Trophoblast cell (in vitro differentiated cells and primary cell): ENCODE data around the gene TMED3.
A peak's percentile ranks its signal among the peaks of the same experiment; 100 is the strongest.

Experiments used
- DNase-seq, 2 donors: peaks; one replicate each; pipeline ENCODE4 v3.0.0-alpha.2; 2016
- H2AFZ ChIP-seq: 2 replicates; pipeline ENCODE4 v1.6.1; 2013; ENCODE audit warnings: low read length, moderate library complexity, mild to moderate bottlenecking; ENCODE audit not compliant: insufficient read depth, poor library complexity
- H2AK5ac ChIP-seq: 2 replicates; pipeline ENCODE4 v1.6.1; 2013; ENCODE audit warnings: mild to moderate bottlenecking, low read length
- H2BK120ac ChIP-seq: 2 replicates; pipeline ENCODE4 v1.6.1; 2013; ENCODE audit warnings: low read length, mild to moderate bottlenecking, moderate library complexity; ENCODE audit not compliant: insufficient read depth, poor library complexity
- H2BK12ac ChIP-seq: 2 replicates; pipeline ENCODE4 v1.6.1; 2013; ENCODE audit warnings: mild to moderate bottlenecking, low read length, moderate library complexity
- H2BK5ac ChIP-seq: 2 replicates; pipeline ENCODE4 v1.6.1; 2013; ENCODE audit warnings: low read length, low read depth, moderate library complexity, mild to moderate bottlenecking; ENCODE audit not compliant: poor library complexity
- H3K14ac ChIP-seq: 2 replicates; pipeline ENCODE4 v1.6.1; 2013; ENCODE audit warnings: mild to moderate bottlenecking, low read length
- H3K18ac ChIP-seq: 2 replicates; pipeline ENCODE4 v1.6.1; 2013; ENCODE audit warnings: mild to moderate bottlenecking, low read length
- H3K23ac ChIP-seq: 2 replicates; pipeline ENCODE4 v1.6.1; 2013; ENCODE audit warnings: low read length
- H3K27ac ChIP-seq: 2 replicates; pipeline ENCODE4 v1.5.1; 2013; ENCODE audit warnings: low read depth, mild to moderate bottlenecking, inconsistent platforms, low read length, moderate library complexity
- H3K27me3 ChIP-seq: 2 replicates; pipeline ENCODE4 v1.6.1; 2013; ENCODE audit warnings: inconsistent platforms, mild to moderate bottlenecking, low read length, moderate library complexity; ENCODE audit not compliant: insufficient read depth
- H3K36me3 ChIP-seq, 2 experiments: 1 replicate in 1 of 2; 2 replicates in 1 of 2; pipeline ENCODE4 v1.6.1; 2013; ENCODE audit warnings: low read length in 2 of 2, mild to moderate bottlenecking in 2 of 2, moderate library complexity in 1 of 2; ENCODE audit not compliant: insufficient read depth in 2 of 2, control insufficient read depth in 1 of 2
- H3K4ac ChIP-seq: 2 replicates; pipeline ENCODE4 v1.6.1; 2013; ENCODE audit warnings: low read depth, mild to moderate bottlenecking, low read length, moderate library complexity
- H3K4me1 ChIP-seq, 2 experiments: 1 replicate in 1 of 2; 2 replicates in 1 of 2; pipeline ENCODE4 v1.6.1; 2013; ENCODE audit warnings: low read length in 2 of 2, mild to moderate bottlenecking in 2 of 2, moderate library complexity in 1 of 2; ENCODE audit not compliant: insufficient read depth in 2 of 2, control insufficient read depth in 1 of 2
- H3K4me2 ChIP-seq: 2 replicates; pipeline ENCODE4 v1.6.1; 2013; ENCODE audit warnings: inconsistent platforms, mild to moderate bottlenecking, low read length, moderate library complexity
- H3K4me3 ChIP-seq: 2 replicates; pipeline ENCODE4 v1.5.1; 2013; ENCODE audit warnings: mild to moderate bottlenecking, low read depth, low read length, inconsistent platforms
- H3K79me1 ChIP-seq: one replicate; pipeline ENCODE4 v1.6.1; 2013; ENCODE audit warnings: low read length
- H3K79me2 ChIP-seq: 2 replicates; pipeline ENCODE4 v1.6.1; 2013; ENCODE audit warnings: low read length, mild to moderate bottlenecking; ENCODE audit not compliant: control insufficient read depth, insufficient read depth, poor library complexity
- H3K9ac ChIP-seq: 2 replicates; pipeline ENCODE4 v1.6.1; 2013; ENCODE audit warnings: mild to moderate bottlenecking, low read length
- H3K9me3 ChIP-seq: 2 replicates; pipeline ENCODE4 v1.6.1; 2013; ENCODE audit warnings: low read depth, mild to moderate bottlenecking, control low read depth, inconsistent platforms, low read length; ENCODE audit not compliant: insufficient read depth
- H4K12ac ChIP-seq: 2 replicates; pipeline ENCODE4 v1.6.1; 2013; ENCODE audit warnings: low read depth, mild to moderate bottlenecking, low read length, moderate library complexity
- H4K8ac ChIP-seq: 2 replicates; pipeline ENCODE4 v1.6.1; 2013; ENCODE audit warnings: low read depth, mild to moderate bottlenecking, low read length, moderate library complexity
- H4K91ac ChIP-seq: one replicate; pipeline ENCODE4 v1.6.1; 2013; ENCODE audit warnings: low read depth, mild to moderate bottlenecking, low read length, moderate library complexity
- WGBS: extraction: QIAGEN DNeasy Blood & Tissue Kit; methylation state at CpG from one replicate; pipeline ENCODE4 v1.1.7; 2013; ENCODE audit warnings: missing lambda C conversion rate; ENCODE audit not compliant: insufficient read length, insufficient coverage; ENCODE audit errors: extremely low coverage; 5-methylcytosine and 5-hydroxymethylcytosine counted together

The TMED3 gene

GRCh38 chr15:79314186-79314585 is 3.3 kb downstream of the TMED3 start:
- Histone ChIP-seq H3K4me3 (no peak overlapping the region), H3K79me2 (peaks cover 11% of the 10 kb centered on the region)
- WGBS, result no CpG with 5 or more reads among the region's 1 CpG

GRCh38 chr15:79314811-79315210 is 3.9 kb downstream of the TMED3 start:
- Histone ChIP-seq H3K23ac (no peak overlapping the region), H2BK5ac (no peak overlapping the region), H2AK5ac (no peak overlapping the region), H4K91ac (no peak overlapping the region), H3K36me3 (peaks cover 34 to 52% of the 10 kb centered on the region in 2 experiments), H2BK120ac (no peak overlapping the region), H3K79me2 (peaks cover 11% of the 10 kb centered on the region), H3K4me2 (peak overlapping the region; percentile 2), H3K14ac (no peak overlapping the region), H4K8ac (no peak overlapping the region), H3K79me1 (peaks cover 10% of the 10 kb centered on the region), H4K12ac (no peak overlapping the region), H2BK12ac (no peak overlapping the region), H3K4me3 (no peak overlapping the region), H3K9me3 (peaks cover 2% of the 10 kb centered on the region), H2AFZ (no peak overlapping the region), H3K27ac (peak overlapping the region; percentile 2), H3K4ac (no peak overlapping the region), H3K9ac (no peak overlapping the region), H3K18ac (no peak overlapping the region), H3K27me3 (no peaks in the 10 kb centered on the region), H3K4me1 (peaks cover 20 to 32% of the 10 kb centered on the region in 2 experiments)
- WGBS, result no CpG with 5 or more reads among the region's 6 CpGs
- peak; percentile 79 to 90 for DNase-seq

More at GRCh38 chr15:79314186-79314585, 3.3 kb downstream of the TMED3 start:
- H3K36me3 ChIP-seq, result peaks cover 31 to 48% of the 10 kb centered on the region in 2 experiments
- no peak for DNase-seq
- H3K4me2 ChIP-seq, result no peak overlapping the region
- no peak overlapping the region for H2AFZ ChIP-seq
- no peaks in the 10 kb centered on the region for H3K9me3 ChIP-seq
- H4K91ac ChIP-seq, result no peak overlapping the region
- no peak overlapping the region for H4K12ac ChIP-seq
- no peak overlapping the region for H3K27ac ChIP-seq
- H2BK120ac ChIP-seq, result no peak overlapping the region
- H3K27me3 ChIP-seq, result no peaks in the 10 kb centered on the region
- no peak overlapping the region for H2BK5ac ChIP-seq
- no peak overlapping the region for H3K23ac ChIP-seq
- H3K4me1 ChIP-seq, result peaks cover 20 to 32% of the 10 kb centered on the region in 2 experiments
- no peak overlapping the region for H2BK12ac ChIP-seq
- no peak overlapping the region for H4K8ac ChIP-seq
- peaks cover 10% of the 10 kb centered on the region for H3K79me1 ChIP-seq
- H2AK5ac ChIP-seq, result no peak overlapping the region
- H3K18ac ChIP-seq, result no peak overlapping the region
- no peak overlapping the region for H3K4ac ChIP-seq
- no peak overlapping the region for H3K14ac ChIP-seq
- H3K9ac ChIP-seq, result no peak overlapping the region

- Histone ChIP-seq H2AFZ (no peak overlapping the region), H3K79me2 (peaks cover 10% of the 10 kb centered on the region), H2BK120ac (no peak overlapping the region), H2BK5ac (no peak overlapping the region), H4K91ac (no peak overlapping the region), H3K4me3 (no peak overlapping the region), H3K79me1 (peaks cover 10% of the 10 kb centered on the region), H3K23ac (no peak overlapping the region), H3K36me3 (peaks cover 38 to 54% of the 10 kb centered on the region in 2 experiments), H4K12ac (no peak overlapping the region), H3K4ac (no peak overlapping the region), H3K27ac (no peak overlapping the region), H3K18ac (no peak overlapping the region), H2BK12ac (no peak overlapping the region), H4K8ac (no peak overlapping the region), H3K14ac (no peak overlapping the region), H3K9ac (no peak overlapping the region), H3K4me2 (no peak overlapping the region), H2AK5ac (no peak overlapping the region), H3K27me3 (no peaks in the 10 kb centered on the region), H3K4me1 (peaks cover 20 to 29% of the 10 kb centered on the region in 2 experiments), H3K9me3 (peaks cover 3% of the 10 kb centered on the region)
- no CpG with 5 or more reads among the region's 10 CpGs for WGBS
- no peak for DNase-seq
Measured at GRCh38 chr15:79315623-79316328, 4.9 kb downstream of the TMED3 start.

- DNase-seq, result peak in 1 of 2 donors; percentile 39
- H2AFZ ChIP-seq, result no peak overlapping the region
Measured at GRCh38 chr15:79316864-79317263, 6.0 kb downstream of the TMED3 start.

More at GRCh38 chr15:79316864-79317263, 6.0 kb downstream of the TMED3 start:
- no peak overlapping the region for H3K23ac ChIP-seq
- no peak overlapping the region for H2AK5ac ChIP-seq
- H3K18ac ChIP-seq, result no peak overlapping the region
- H3K4me3 ChIP-seq, result no peak overlapping the region
- peaks cover 2% of the 10 kb centered on the region for H3K79me1 ChIP-seq
- H3K4me1 ChIP-seq, result peaks cover 20 to 28% of the 10 kb centered on the region in 2 experiments
- H3K9me3 ChIP-seq, result peaks cover 3% of the 10 kb centered on the region
- WGBS, result no CpG with 5 or more reads among the region's 9 CpGs
- H3K9ac ChIP-seq, result no peak overlapping the region
- no peaks in the 10 kb centered on the region for H3K27me3 ChIP-seq
- no peak overlapping the region for H3K4me2 ChIP-seq
- H3K36me3 ChIP-seq, result peaks cover 43 to 64% of the 10 kb centered on the region in 2 experiments
- no peak overlapping the region for H4K91ac ChIP-seq
- no peak overlapping the region for H4K12ac ChIP-seq
- no peak overlapping the region for H3K14ac ChIP-seq
- no peak overlapping the region for H4K8ac ChIP-seq
- H3K27ac ChIP-seq, result no peak overlapping the region
- H2BK5ac ChIP-seq, result no peak overlapping the region
- no peak overlapping the region for H2BK12ac ChIP-seq
- peaks cover 3% of the 10 kb centered on the region for H3K79me2 ChIP-seq
- H2BK120ac ChIP-seq, result no peak overlapping the region
- H3K4ac ChIP-seq, result no peak overlapping the region
